ENCODE measurements around the gene MAEL.

GRCh38 chr1:167068761-167069160, 79.7 kb downstream of the MAEL start:
- TF ChIP-seq, protein P1, sequence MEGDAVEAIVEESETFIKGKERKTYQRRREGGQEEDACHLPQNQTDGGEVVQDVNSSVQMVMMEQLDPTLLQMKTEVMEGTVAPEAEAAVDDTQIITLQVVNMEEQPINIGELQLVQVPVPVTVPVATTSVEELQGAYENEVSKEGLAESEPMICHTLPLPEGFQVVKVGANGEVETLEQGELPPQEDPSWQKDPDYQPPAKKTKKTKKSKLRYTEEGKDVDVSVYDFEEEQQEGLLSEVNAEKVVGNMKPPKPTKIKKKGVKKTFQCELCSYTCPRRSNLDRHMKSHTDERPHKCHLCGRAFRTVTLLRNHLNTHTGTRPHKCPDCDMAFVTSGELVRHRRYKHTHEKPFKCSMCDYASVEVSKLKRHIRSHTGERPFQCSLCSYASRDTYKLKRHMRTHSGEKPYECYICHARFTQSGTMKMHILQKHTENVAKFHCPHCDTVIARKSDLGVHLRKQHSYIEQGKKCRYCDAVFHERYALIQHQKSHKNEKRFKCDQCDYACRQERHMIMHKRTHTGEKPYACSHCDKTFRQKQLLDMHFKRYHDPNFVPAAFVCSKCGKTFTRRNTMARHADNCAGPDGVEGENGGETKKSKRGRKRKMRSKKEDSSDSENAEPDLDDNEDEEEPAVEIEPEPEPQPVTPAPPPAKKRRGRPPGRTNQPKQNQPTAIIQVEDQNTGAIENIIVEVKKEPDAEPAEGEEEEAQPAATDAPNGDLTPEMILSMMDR (IDR thresholded peaks at IDR 0.05; ENCODE audit: low read length) = no peak
- TF ChIP-seq EZH2 (IDR thresholded peaks at IDR 0.05; ENCODE audit: borderline replicate concordance, low read length) = no peak

Measured in OCI-LY1 (cell line).